ENCODE measurements around the gene AP1AR.
A peak's percentile ranks its signal among the peaks of the same experiment; 100 is the strongest.
"Not testable (repeated sequence)": the region's sequence is repeated elsewhere in the genome, so short reads cannot be mapped to it uniquely, and the experiment has no call there.

The AP1AR gene

GRCh38 chr4:112206431-112206830 is 25.2 kb upstream of the AP1AR start:
- ATAC-seq (replicated peaks; ENCODE audit: extremely low read depth, poor library complexity, severe bottlenecking): no peak
- H3K36me3 Mint-ChIP-seq (ENCODE audit: insufficient read depth): no peaks in the 10 kb centered on the region
- H3K4me3 Mint-ChIP-seq: no peak overlapping the region
- no peaks in the 10 kb centered on the region for H3K9me3 Mint-ChIP-seq
- H3K27ac Mint-ChIP-seq (ENCODE audit: low read depth): no peak overlapping the region
- DNase-seq (ENCODE audit: low spot score in 2 of 2): no peak
- no peaks in the 10 kb centered on the region for H3K4me1 Mint-ChIP-seq
- no peaks in the 10 kb centered on the region for H3K27me3 Mint-ChIP-seq

- H3K27me3 Mint-ChIP-seq; DNase-seq (ENCODE audit: low spot score in 2 of 2); ATAC-seq (replicated peaks; ENCODE audit: extremely low read depth, poor library complexity, severe bottlenecking); H3K4me3 Mint-ChIP-seq; H3K9me3 Mint-ChIP-seq; H3K4me1 Mint-ChIP-seq; H3K27ac Mint-ChIP-seq (ENCODE audit: low read depth); H3K36me3 Mint-ChIP-seq (ENCODE audit: insufficient read depth): not testable (repeated sequence)
Observed at GRCh38 chr4:112208137-112209095, 23.2 kb upstream of the AP1AR start.

GRCh38 chr4:112210777-112211176 is 20.8 kb upstream of the AP1AR start:
- Mint-ChIP-seq H3K4me3 (no peak overlapping the region), H3K4me1 (no peaks in the 10 kb centered on the region), H3K27ac (ENCODE audit: low read depth) (no peak overlapping the region), H3K36me3 (ENCODE audit: insufficient read depth) (no peaks in the 10 kb centered on the region), H3K27me3 (no peaks in the 10 kb centered on the region), H3K9me3 (no peaks in the 10 kb centered on the region)
- DNase-seq (ENCODE audit: low spot score in 2 of 2): no peak
- ATAC-seq (replicated peaks; ENCODE audit: extremely low read depth, poor library complexity, severe bottlenecking): no peak

GRCh38 chr4:112213091-112213490 is 18.5 kb upstream of the AP1AR start:
- Mint-ChIP-seq H3K4me3 (no peak overlapping the region), H3K36me3 (ENCODE audit: insufficient read depth) (no peaks in the 10 kb centered on the region), H3K27ac (ENCODE audit: low read depth) (no peak overlapping the region), H3K9me3 (no peaks in the 10 kb centered on the region), H3K4me1 (no peaks in the 10 kb centered on the region), H3K27me3 (no peaks in the 10 kb centered on the region)
- ATAC-seq (replicated peaks; ENCODE audit: extremely low read depth, poor library complexity, severe bottlenecking) (no peak), DNase-seq (ENCODE audit: low spot score in 2 of 2) (no peak)

- DNase-seq (ENCODE audit: low spot score in 2 of 2) (no peak), ATAC-seq (replicated peaks; ENCODE audit: extremely low read depth, poor library complexity, severe bottlenecking) (no peak)
- Mint-ChIP-seq H3K27me3 (no peaks in the 10 kb centered on the region), H3K9me3 (no peaks in the 10 kb centered on the region), H3K27ac (ENCODE audit: low read depth) (no peak overlapping the region), H3K4me3 (no peak overlapping the region), H3K4me1 (no peaks in the 10 kb centered on the region), H3K36me3 (ENCODE audit: insufficient read depth) (no peaks in the 10 kb centered on the region)
Observed at GRCh38 chr4:112213856-112214255, 17.7 kb upstream of the AP1AR start.

GRCh38 chr4:112214390-112215264 is 17.0 kb upstream of the AP1AR start:
- H3K4me3 Mint-ChIP-seq: no peak overlapping the region
- ATAC-seq (replicated peaks; ENCODE audit: extremely low read depth, poor library complexity, severe bottlenecking): no peak
- H3K27ac Mint-ChIP-seq (ENCODE audit: low read depth): peak overlapping the region; percentile 4

GRCh38 chr4:112219826-112220366 is 11.7 kb upstream of the AP1AR start:
- Mint-ChIP-seq H3K27ac (ENCODE audit: low read depth) (no peak overlapping the region), H3K4me3 (no peak overlapping the region), H3K9me3 (no peaks in the 10 kb centered on the region), H3K4me1 (no peaks in the 10 kb centered on the region), H3K36me3 (ENCODE audit: insufficient read depth) (no peaks in the 10 kb centered on the region), H3K27me3 (peaks cover 2% of the 10 kb centered on the region)
- DNase-seq (ENCODE audit: low spot score in 2 of 2) (no peak), ATAC-seq (replicated peaks; ENCODE audit: extremely low read depth, poor library complexity, severe bottlenecking) (no peak)

More at GRCh38 chr4:112214390-112215264, 17.0 kb upstream of the AP1AR start:
- no peaks in the 10 kb centered on the region for H3K36me3 Mint-ChIP-seq (ENCODE audit: insufficient read depth)
- no peaks in the 10 kb centered on the region for H3K4me1 Mint-ChIP-seq
- DNase-seq (ENCODE audit: low spot score in 2 of 2): no peak
- H3K9me3 Mint-ChIP-seq: no peaks in the 10 kb centered on the region
- no peaks in the 10 kb centered on the region for H3K27me3 Mint-ChIP-seq

GRCh38 chr4:112222219-112222955 is 9.2 kb upstream of the AP1AR start:
- ATAC-seq (replicated peaks; ENCODE audit: extremely low read depth, poor library complexity, severe bottlenecking): no peak
- no peaks in the 10 kb centered on the region for H3K36me3 Mint-ChIP-seq (ENCODE audit: insufficient read depth)
- DNase-seq (ENCODE audit: low spot score in 2 of 2): no peak
- H3K27me3 Mint-ChIP-seq: peaks cover 9% of the 10 kb centered on the region
- no peak overlapping the region for H3K27ac Mint-ChIP-seq (ENCODE audit: low read depth)
- H3K4me1 Mint-ChIP-seq: no peaks in the 10 kb centered on the region
- no peaks in the 10 kb centered on the region for H3K9me3 Mint-ChIP-seq
- H3K4me3 Mint-ChIP-seq: no peak overlapping the region

GRCh38 chr4:112225157-112225556 is 6.4 kb upstream of the AP1AR start:
- Mint-ChIP-seq H3K4me3 (no peak overlapping the region), H3K27ac (ENCODE audit: low read depth) (no peak overlapping the region), H3K36me3 (ENCODE audit: insufficient read depth) (no peaks in the 10 kb centered on the region), H3K4me1 (no peaks in the 10 kb centered on the region), H3K9me3 (no peaks in the 10 kb centered on the region), H3K27me3 (peaks cover 9% of the 10 kb centered on the region)
- DNase-seq (ENCODE audit: low spot score in 2 of 2) (no peak), ATAC-seq (replicated peaks; ENCODE audit: extremely low read depth, poor library complexity, severe bottlenecking) (no peak)

- peak; percentile 92 to 96 for DNase-seq (ENCODE audit: low spot score in 2 of 2)
- H3K27me3 Mint-ChIP-seq: no peaks in the 10 kb centered on the region
- H3K36me3 Mint-ChIP-seq (ENCODE audit: insufficient read depth): peaks cover 10% of the 10 kb centered on the region
- no peaks in the 10 kb centered on the region for H3K9me3 Mint-ChIP-seq
- H3K4me3 Mint-ChIP-seq: peak overlapping the region; percentile 83
- peak overlapping the region; percentile 95 for H3K27ac Mint-ChIP-seq (ENCODE audit: low read depth)
- peaks cover 19% of the 10 kb centered on the region for H3K4me1 Mint-ChIP-seq
- peak; percentile 89 for ATAC-seq (replicated peaks; ENCODE audit: extremely low read depth, poor library complexity, severe bottlenecking)
Observed at GRCh38 chr4:112230879-112231778, 458 bp upstream of the AP1AR start.

- Mint-ChIP-seq H3K36me3 (ENCODE audit: insufficient read depth) (peaks cover 12% of the 10 kb centered on the region), H3K4me1 (peaks cover 34% of the 10 kb centered on the region), H3K27me3 (no peaks in the 10 kb centered on the region), H3K4me3 (no peak overlapping the region), H3K9me3 (no peaks in the 10 kb centered on the region), H3K27ac (ENCODE audit: low read depth) (no peak overlapping the region)
- no peak for ATAC-seq (replicated peaks; ENCODE audit: extremely low read depth, poor library complexity, severe bottlenecking)
- DNase-seq (ENCODE audit: low spot score in 2 of 2): no peak
Observed at GRCh38 chr4:112234952-112235609, 3.5 kb downstream of the AP1AR start.
